MCF 10A (cell line): ENCODE results near the gene XPO4. TPM values are rescaled to one million over a fixed set of nuclear protein-coding genes. Genes with fewer than 3 reads are reported as not detected.

ENCODE experiments used
- BruUV-seq: library from RNA; stranded (reverse); fragments of 400-500 nt; replicated peaks from 2 replicates; lab custom pipeline; 2021; lab: Mats Ljungman, UMichigan
- CTCF ChIA-PET: fragments of 300-600 bp; sonication (Branson Sonifier 250); formaldehyde crosslinking; extraction: SDS; loops from one replicate; lab custom pipeline; 2021; ENCODE audit warnings: antibody characterized with exemption, inconsistent platforms; lab: Yijun Ruan, JAX
- POLR2A ChIA-PET: fragments of 300-600, 350-650 bp; sonication (Branson Sonifier 250); formaldehyde crosslinking; extraction: SDS; loops from one replicate; lab custom pipeline; 2020; ENCODE audit warnings: antibody characterized with exemption, inconsistent platforms; lab: Yijun Ruan, JAX
- DNase-seq: peaks from one replicate; pipeline ENCODE4 v3.0.0-alpha.2; 2018; ENCODE audit not compliant: unreplicated experiment
- H3K27ac Mint-ChIP-seq: one replicate; pipeline ENCODE4 v1.8.0; 2022; ENCODE audit warnings: mild to moderate bottlenecking, low read depth, mixed read lengths; ENCODE audit not compliant: unreplicated experiment
- H3K27me3 Mint-ChIP-seq: one replicate; pipeline ENCODE4 v1.8.0; 2022; ENCODE audit warnings: mixed read lengths; ENCODE audit not compliant: insufficient read depth, unreplicated experiment
- H3K36me3 Mint-ChIP-seq: one replicate; pipeline ENCODE4 v1.8.0; 2022; ENCODE audit warnings: mild to moderate bottlenecking, moderate library complexity, mixed read lengths; ENCODE audit not compliant: insufficient read depth, unreplicated experiment
- H3K4me1 Mint-ChIP-seq: one replicate; pipeline ENCODE4 v1.8.0; 2022; ENCODE audit warnings: mixed read lengths; ENCODE audit not compliant: insufficient read depth, unreplicated experiment
- H3K4me3 Mint-ChIP-seq: one replicate; pipeline ENCODE4 v1.8.0; 2022; ENCODE audit warnings: mild to moderate bottlenecking, moderate library complexity, mixed read lengths; ENCODE audit not compliant: unreplicated experiment
- H3K9me3 Mint-ChIP-seq: one replicate; pipeline ENCODE4 v1.8.0; 2022; ENCODE audit warnings: mixed read lengths; ENCODE audit not compliant: unreplicated experiment
- CTCF ChIP-seq: fragments of 200-600 bp; IDR thresholded peaks from one replicate; pipeline ENCODE4 v1.8.0; 2022; ENCODE audit warnings: antibody characterized with exemption, mild to moderate bottlenecking; ENCODE audit not compliant: unreplicated experiment
- intact Hi-C: fragments of 100-400 bp; cut with micrococcal nuclease; formaldehyde crosslinking; loops from 2 replicates; pipeline ENCODE4 v1.14.1; 2022
- total RNA-seq: library from RNA; stranded (reverse); gene quantifications from 2 replicates; pipeline ENCODE4 v1.2.3, GENCODE V29; 2022

The XPO4 gene
- total RNA-seq, 1 experiment from 2014 or later, result 25.8 TPM

- intact Hi-C loops, result no loop called here
- BruUV-seq, result no TSS peak
- H3K4me1 Mint-ChIP-seq, result no peaks in the 10 kb centered on the region
- H3K27me3 Mint-ChIP-seq, result no peaks in the 10 kb centered on the region
- ChIA-PET POLR2A (interaction anchor here (0.9 kb wide), 1 partner anchor 13 kb away, joined by 4 read pairs; no protein-coding TSS in a partner anchor), CTCF (interaction anchor here (0.6 to 1.6 kb wide), 5 partner anchors 15 to 1961 kb away, joined by 3 to 4 read pairs (median 4); no protein-coding TSS in a partner anchor)
- no peak for DNase-seq
- no peak overlapping the region for H3K27ac Mint-ChIP-seq
- TF ChIP-seq CTCF, result no peak
- H3K4me3 Mint-ChIP-seq, result no peak overlapping the region
- peaks cover 34% of the 10 kb centered on the region for H3K36me3 Mint-ChIP-seq
- H3K9me3 Mint-ChIP-seq, result no peaks in the 10 kb centered on the region
These were observed 68.5 kb downstream of the XPO4 start for GRCh38 chr13:20833900-20834679.

- CTCF ChIA-PET, result interaction anchor here (0.5 to 2.1 kb wide), 6 partner anchors 16 to 636 kb away, joined by 3 to 8 read pairs (median 5); no protein-coding TSS in a partner anchor
- intact Hi-C loops, result no loop called here
These were observed 69.7 kb downstream of the XPO4 start for GRCh38 chr13:20832861-20833260.

GRCh38 chr13:20831933-20832332, 70.6 kb downstream of the XPO4 start:
- Mint-ChIP-seq H3K36me3 (peaks cover 17% of the 10 kb centered on the region), H3K27ac (no peak overlapping the region), H3K27me3 (no peaks in the 10 kb centered on the region), H3K4me1 (peaks cover 6% of the 10 kb centered on the region), H3K9me3 (no peaks in the 10 kb centered on the region), H3K4me3 (no peak overlapping the region)
- no peak for DNase-seq
- POLR2A ChIA-PET, result interaction anchor here (2.2 kb wide), 1 partner anchor 9 kb away, joined by 5 read pairs; no protein-coding TSS in a partner anchor
- intact Hi-C loops, result no loop called here
- CTCF ChIA-PET, result interaction anchor here (0.6 to 2.1 kb wide), 11 partner anchors 14 to 339 kb away, joined by 3 to 8 read pairs (median 4); partner anchors contain the start of gene IL17D
- no TSS peak for BruUV-seq
- TF ChIP-seq CTCF, result no peak

More at GRCh38 chr13:20832861-20833260, 69.7 kb downstream of the XPO4 start:
- Mint-ChIP-seq H3K4me3 (no peak overlapping the region), H3K27me3 (no peaks in the 10 kb centered on the region), H3K36me3 (peaks cover 23% of the 10 kb centered on the region), H3K27ac (no peak overlapping the region), H3K4me1 (peaks cover 6% of the 10 kb centered on the region), H3K9me3 (no peaks in the 10 kb centered on the region)
- no TSS peak for BruUV-seq
- TF ChIP-seq CTCF, result no peak
- no peak for DNase-seq
- POLR2A ChIA-PET, result interaction anchor here (0.7 to 2.2 kb wide), 3 partner anchors 9 to 111 kb away, joined by 5 to 6 read pairs (median 5); no protein-coding TSS in a partner anchor

GRCh38 chr13:20831254-20831653, 71.3 kb downstream of the XPO4 start:
- no peak for DNase-seq
- no peak overlapping the region for H3K4me3 Mint-ChIP-seq
- H3K36me3 Mint-ChIP-seq, result peaks cover 12% of the 10 kb centered on the region
- intact Hi-C loops, result no loop called here
- CTCF ChIA-PET, result interaction anchor here (0.6 to 2.1 kb wide), 6 partner anchors 13 to 263 kb away, joined by 3 to 8 read pairs (median 3); partner anchors contain the start of gene IL17D
- H3K27me3 Mint-ChIP-seq, result no peaks in the 10 kb centered on the region
- no peaks in the 10 kb centered on the region for H3K9me3 Mint-ChIP-seq
- POLR2A ChIA-PET, result interaction anchor here (2.2 kb wide), 1 partner anchor 10 kb away, joined by 5 read pairs; no protein-coding TSS in a partner anchor
- H3K27ac Mint-ChIP-seq, result no peak overlapping the region
- no TSS peak for BruUV-seq
- peaks cover 6% of the 10 kb centered on the region for H3K4me1 Mint-ChIP-seq
- TF ChIP-seq CTCF, result no peak
